SU-DHL-6 (cell line): ENCODE measurements around the gene ZNF75A.
A peak's percentile ranks its signal among the peaks of the same experiment; 100 is the strongest.

Experiments
- H2AFZ ChIP-seq: fragments of 200-600 bp; sonication (generic); 2 replicates; pipeline ENCODE4 v1.6.1; 2014; ENCODE audit warnings: low read depth, mild to moderate bottlenecking, moderate library complexity, mixed read lengths, antibody characterized with exemption, low read length; ENCODE audit not compliant: severe bottlenecking
- H3F3A ChIP-seq: fragments of 200-600 bp; shearing (Covaris generic); 2 replicates; pipeline ENCODE4 v1.6.0; 2016; ENCODE audit warnings: antibody characterized with exemption, mild to moderate bottlenecking; ENCODE audit not compliant: insufficient read depth
- H3K27ac ChIP-seq: fragments of 200-600 bp; sonication (generic); 2 replicates; pipeline ENCODE4 v1.5.1; 2016; ENCODE audit warnings: low read depth, mild to moderate bottlenecking, low read length, moderate library complexity, mixed read lengths
- H3K27me3 ChIP-seq: fragments of 200-600 bp; sonication (generic), shearing (Covaris generic); 2 replicates; pipeline ENCODE4 v1.6.0; 2014; ENCODE audit warnings: mild to moderate bottlenecking, low read length
- H3K36me3 ChIP-seq: fragments of 200-600 bp; sonication (generic); 2 replicates; pipeline ENCODE4 v1.6.1; 2014; ENCODE audit warnings: mild to moderate bottlenecking, low read length, mixed read lengths
- H3K4me2 ChIP-seq: fragments of 300-600, 200-600 bp; shearing (Covaris generic), sonication (generic); 2 replicates; pipeline ENCODE4 v1.6.0; 2014; ENCODE audit warnings: low read length, low read depth, mild to moderate bottlenecking; ENCODE audit not compliant: poor library complexity, severe bottlenecking
- H3K4me3 ChIP-seq: fragments of 200-600 bp; sonication (generic); 2 replicates; pipeline ENCODE4 v1.5.1; 2014; ENCODE audit warnings: antibody characterized with exemption, low read length, mild to moderate bottlenecking, mixed read lengths; ENCODE audit not compliant: insufficient read depth, poor library complexity, severe bottlenecking
- H3K79me2 ChIP-seq: fragments of 200-600 bp; sonication (generic); 2 replicates; pipeline ENCODE4 v1.6.1; 2014; ENCODE audit warnings: mild to moderate bottlenecking, low read length, moderate library complexity; ENCODE audit not compliant: insufficient read depth
- H3K9ac ChIP-seq: fragments of 200-600 bp; sonication (generic); 2 replicates; pipeline ENCODE4 v1.7.0; 2014; ENCODE audit warnings: mild to moderate bottlenecking, low read length
- H3K9me2 ChIP-seq: fragments of 200-600 bp; sonication (generic); replicated peaks from 2 replicates; pipeline ENCODE4 v1.6.1; 2014; ENCODE audit warnings: low read length; ENCODE audit not compliant: insufficient read depth
- H3K9me3 ChIP-seq: fragments of 200-600 bp; sonication (generic); 2 replicates; pipeline ENCODE4 v1.6.1; 2014; ENCODE audit warnings: low read length, mixed read lengths; ENCODE audit not compliant: insufficient read depth
- H4K20me1 ChIP-seq: fragments of 200-600 bp; sonication (generic); 2 replicates; pipeline ENCODE4 v1.6.1; 2014; ENCODE audit warnings: low read depth, mild to moderate bottlenecking, antibody characterized with exemption, low read length, moderate library complexity, mixed read lengths
- EZH2phosphoT487 ChIP-seq: fragments of 200-600 bp; sonication (generic), shearing (Covaris generic); conservative IDR thresholded peaks from 2 replicates; pipeline ENCODE4 v1.6.1; 2018; ENCODE audit warnings: mild to moderate bottlenecking, antibody characterized with exemption, low read length, moderate library complexity, mixed read lengths
- TF ChIP-seq, protein P1 (sequence below): fragments of 200-600 bp; sonication (generic); IDR thresholded peaks from one replicate; pipeline ENCODE4 v1.5.1; 2017; ENCODE audit warnings: antibody characterized with exemption, mild to moderate bottlenecking, low read length, moderate library complexity; ENCODE audit not compliant: insufficient read depth, poor library complexity, severe bottlenecking

The ZNF75A gene

DNA sequence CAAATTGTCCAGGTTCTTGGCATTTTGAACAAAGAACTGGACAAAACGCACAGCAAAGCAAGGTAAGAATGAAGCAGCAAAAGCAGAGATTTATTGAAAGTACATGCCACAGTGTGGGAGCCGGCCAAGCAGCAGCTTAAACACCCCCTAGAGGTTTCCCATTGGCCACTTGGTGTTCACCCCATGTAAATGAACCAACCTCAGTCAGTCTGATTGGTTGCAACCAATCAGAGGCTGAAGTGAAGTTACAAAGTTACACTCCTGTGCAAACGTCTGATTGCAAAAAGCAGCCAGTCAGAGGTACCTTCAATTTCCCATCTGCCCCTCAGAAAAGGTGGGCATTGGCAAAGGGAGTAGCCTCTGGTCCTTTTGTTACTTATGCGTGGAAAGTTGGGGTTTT, 30.8 kb upstream of the ZNF75A start:
- Histone ChIP-seq H3K9me3 (no peaks in the 10 kb centered on the region), H3K36me3 (no peaks in the 10 kb centered on the region), H3K4me2 (peak overlapping the region; percentile 13), H3K9me2 (no peaks in the 10 kb centered on the region), H2AFZ (no peak overlapping the region), H3K79me2 (no peaks in the 10 kb centered on the region), H3K27ac (peak overlapping the region; percentile 7; the same call in 1 of the 2 replicates), H4K20me1 (no peaks in the 10 kb centered on the region), H3K27me3 (no peaks in the 10 kb centered on the region), H3K4me3 (no peak overlapping the region), H3K9ac (no peak overlapping the region), H3F3A (no peaks in the 10 kb centered on the region)
- TF ChIP-seq EZH2phosphoT487, result no peak
- TF ChIP-seq, protein P1, sequence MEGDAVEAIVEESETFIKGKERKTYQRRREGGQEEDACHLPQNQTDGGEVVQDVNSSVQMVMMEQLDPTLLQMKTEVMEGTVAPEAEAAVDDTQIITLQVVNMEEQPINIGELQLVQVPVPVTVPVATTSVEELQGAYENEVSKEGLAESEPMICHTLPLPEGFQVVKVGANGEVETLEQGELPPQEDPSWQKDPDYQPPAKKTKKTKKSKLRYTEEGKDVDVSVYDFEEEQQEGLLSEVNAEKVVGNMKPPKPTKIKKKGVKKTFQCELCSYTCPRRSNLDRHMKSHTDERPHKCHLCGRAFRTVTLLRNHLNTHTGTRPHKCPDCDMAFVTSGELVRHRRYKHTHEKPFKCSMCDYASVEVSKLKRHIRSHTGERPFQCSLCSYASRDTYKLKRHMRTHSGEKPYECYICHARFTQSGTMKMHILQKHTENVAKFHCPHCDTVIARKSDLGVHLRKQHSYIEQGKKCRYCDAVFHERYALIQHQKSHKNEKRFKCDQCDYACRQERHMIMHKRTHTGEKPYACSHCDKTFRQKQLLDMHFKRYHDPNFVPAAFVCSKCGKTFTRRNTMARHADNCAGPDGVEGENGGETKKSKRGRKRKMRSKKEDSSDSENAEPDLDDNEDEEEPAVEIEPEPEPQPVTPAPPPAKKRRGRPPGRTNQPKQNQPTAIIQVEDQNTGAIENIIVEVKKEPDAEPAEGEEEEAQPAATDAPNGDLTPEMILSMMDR, result no peak

DNA sequence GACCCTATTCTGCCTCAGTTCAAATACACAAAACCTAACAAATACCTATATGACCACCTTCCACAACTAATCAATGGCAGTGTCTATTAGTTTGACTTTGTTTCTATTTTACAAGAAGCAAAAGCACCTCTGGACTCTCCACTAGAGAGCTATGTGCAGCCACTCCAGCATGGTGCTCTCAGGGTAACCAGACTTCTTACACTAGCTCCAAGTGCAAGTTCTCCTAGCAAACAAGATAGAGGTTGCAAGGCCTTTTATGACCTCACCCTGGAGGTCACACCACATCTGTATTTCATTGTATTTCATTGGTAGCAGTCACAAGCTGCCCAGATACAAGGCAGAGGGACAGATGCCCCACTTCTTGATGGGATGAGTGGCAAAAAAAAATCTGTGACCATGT, 30.4 kb upstream of the ZNF75A start:
- Histone ChIP-seq H3K4me2 (no peak overlapping the region), H3K4me3 (no peak overlapping the region), H2AFZ (no peak overlapping the region), H3K36me3 (no peaks in the 10 kb centered on the region), H3K9me2 (no peaks in the 10 kb centered on the region), H4K20me1 (no peaks in the 10 kb centered on the region), H3K27me3 (no peaks in the 10 kb centered on the region), H3K9ac (no peak overlapping the region), H3K9me3 (no peaks in the 10 kb centered on the region), H3F3A (no peaks in the 10 kb centered on the region), H3K27ac (no peak overlapping the region), H3K79me2 (no peaks in the 10 kb centered on the region)
- TF ChIP-seq EZH2phosphoT487, result no peak
- TF ChIP-seq, protein P1, result no peak

DNA sequence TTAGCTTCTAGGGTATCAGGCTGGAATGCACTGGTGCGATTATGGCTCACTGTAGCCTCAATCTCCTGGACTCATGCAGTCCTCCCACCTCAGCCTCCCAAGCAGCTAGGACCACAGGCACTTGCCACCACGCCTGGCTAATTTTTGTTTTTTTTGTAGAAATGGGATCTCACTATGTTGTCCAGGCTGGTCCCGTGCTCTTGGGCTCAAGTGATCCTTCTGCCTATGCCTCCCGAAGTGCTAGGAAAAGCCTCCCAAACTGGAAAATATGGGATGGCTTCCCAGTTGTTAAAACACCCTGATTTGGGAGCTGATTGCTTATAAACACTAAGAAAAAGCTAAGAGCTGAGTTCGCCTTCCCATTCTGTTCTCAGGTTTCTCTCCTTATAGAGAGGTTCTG, 28.6 kb upstream of the ZNF75A start:
- no peak overlapping the region for H3K27ac ChIP-seq
- H3F3A ChIP-seq, result no peaks in the 10 kb centered on the region
- TF ChIP-seq, protein P1, result no peak
- no peak for TF ChIP-seq EZH2phosphoT487
- H4K20me1 ChIP-seq, result no peaks in the 10 kb centered on the region
- no peaks in the 10 kb centered on the region for H3K9me2 ChIP-seq
- H3K27me3 ChIP-seq, result no peaks in the 10 kb centered on the region
- no peaks in the 10 kb centered on the region for H3K36me3 ChIP-seq
- no peaks in the 10 kb centered on the region for H3K9me3 ChIP-seq
- no peaks in the 10 kb centered on the region for H3K79me2 ChIP-seq
- no peak overlapping the region for H3K9ac ChIP-seq
- H2AFZ ChIP-seq, result no peak overlapping the region
- no peak overlapping the region for H3K4me3 ChIP-seq
- H3K4me2 ChIP-seq, result no peak overlapping the region
